H1 (cell line): Measurements from ENCODE around the gene TRIM9. TPM values are rescaled to one million over a fixed set of nuclear protein-coding genes. Genes with fewer than 3 reads are reported as not detected.

Source experiments
- CTCF ChIA-PET: fragments of 300-600 bp; sonication (Branson Sonifier 250); formaldehyde crosslinking; loops from one replicate; lab custom pipeline; 2021; ENCODE audit not compliant: partially characterized antibody; lab: Charles Lee
- POLR2A ChIA-PET: fragments of 300-600 bp; sonication (Branson Sonifier 250); formaldehyde crosslinking; loops from one replicate; lab custom pipeline; 2021; ENCODE audit warnings: inconsistent platforms; ENCODE audit not compliant: partially characterized antibody; lab: Charles Lee
- DNase-seq, 2 experiments: peaks; one replicate each; pipeline versions ENCODE4 v3.0.0 to v3.0.0-alpha.2; 2010 to 2022; ENCODE audit warnings: low spot score in 2 of 2, low read depth in 1 of 2, mixed read lengths in 1 of 2
- FAIRE-seq: peaks from 2 replicates; lab custom pipeline; 2011; peaks lifted over from hg19 to GRCh38; lab: Jason Lieb, UNC
- H2AFZ ChIP-seq: 2 replicates; pipeline ENCODE4 v1.8.1; 2012; ENCODE audit warnings: low read length, inconsistent platforms
- H2AK5ac ChIP-seq: 2 replicates; pipeline ENCODE4 v1.6.1; 2013; ENCODE audit warnings: low read depth, low read length
- H2BK120ac ChIP-seq: replicated peaks from 2 replicates; pipeline ENCODE3; 2013; ENCODE audit warnings: low read depth, low read length, inconsistent platforms
- H2BK12ac ChIP-seq: 2 replicates; pipeline ENCODE4 v1.6.1; 2013; ENCODE audit warnings: low read depth, low read length
- H2BK15ac ChIP-seq: 2 replicates; pipeline ENCODE4 v1.6.1; 2013; ENCODE audit warnings: low read length
- H2BK20ac ChIP-seq: 2 replicates; pipeline ENCODE4 v1.6.1; 2013; ENCODE audit warnings: low read length
- H2BK5ac ChIP-seq: 2 replicates; pipeline ENCODE4 v1.6.1; 2013; ENCODE audit warnings: low read depth, low read length
- H3K14ac ChIP-seq: 2 replicates; pipeline ENCODE4 v1.6.1; 2013; ENCODE audit warnings: inconsistent platforms; ENCODE audit not compliant: insufficient read length
- H3K18ac ChIP-seq: 2 replicates; pipeline ENCODE4 v1.6.1; 2013; ENCODE audit warnings: low read length; ENCODE audit errors: extremely low read depth
- H3K23ac ChIP-seq: 2 replicates; pipeline ENCODE4 v1.6.1; 2013; ENCODE audit warnings: inconsistent platforms; ENCODE audit not compliant: insufficient read length
- H3K23me2 ChIP-seq: 2 replicates; pipeline ENCODE4 v1.6.1; 2013; ENCODE audit warnings: low read depth, low read length
- H3K27ac ChIP-seq: 2 replicates; pipeline ENCODE4 v1.6.1; 2011; ENCODE audit warnings: low read depth, low read length, inconsistent platforms
- H3K27me3 ChIP-seq, 4 experiments: replicated peaks in 1 of 4; 1 replicate in 1 of 4; 2 replicates in 3 of 4; pipeline versions ENCODE4 v1.6.1 to v1.8.1; 2011 to 2013; ENCODE audit warnings: low read length in 3 of 4, mild to moderate bottlenecking in 3 of 4, inconsistent platforms in 2 of 4, mixed read lengths in 2 of 4, moderate library complexity in 1 of 4; ENCODE audit not compliant: control insufficient read depth in 3 of 4, insufficient read depth in 3 of 4; ENCODE audit errors: extremely low read depth in 1 of 4
- H3K36me3 ChIP-seq, 4 experiments: 2 replicates each; pipeline versions ENCODE4 v1.6.1 to v1.8.1; 2011 to 2013; ENCODE audit warnings: mild to moderate bottlenecking in 4 of 4, low read length in 3 of 4, moderate library complexity in 2 of 4, control low read depth in 1 of 4, inconsistent platforms in 1 of 4; ENCODE audit not compliant: insufficient read depth in 4 of 4, control insufficient read depth in 2 of 4
- H3K4ac ChIP-seq: replicated peaks from 2 replicates; pipeline ENCODE3; 2013; ENCODE audit warnings: low read length, low read depth, mixed read lengths, inconsistent platforms; ENCODE audit not compliant: insufficient read length
- H3K4me1 ChIP-seq, 4 experiments: replicated peaks in 1 of 4; 1 replicate in 1 of 4; 2 replicates in 3 of 4; pipeline versions ENCODE4 v1.6.1 to v1.8.1; 2011 to 2013; ENCODE audit warnings: low read length in 3 of 4, inconsistent platforms in 2 of 4, mixed read lengths in 1 of 4; ENCODE audit not compliant: insufficient read depth in 4 of 4, control insufficient read depth in 3 of 4
- H3K4me2 ChIP-seq, 2 experiments: 2 replicates each; pipeline versions ENCODE4 v1.6.1 to v1.8.1; 2011 to 2013; ENCODE audit warnings: low read depth in 2 of 2, low read length in 2 of 2, control low read depth in 1 of 2, inconsistent platforms in 1 of 2, mild to moderate bottlenecking in 1 of 2; ENCODE audit not compliant: insufficient read depth in 1 of 2
- H3K4me3 ChIP-seq, 4 experiments: fragments of 200-600, 300-600 bp in 1 of 4; sonication (generic), shearing (Covaris generic), sonication (Bioruptor Twin) in 1 of 4; 2 replicates each; pipeline versions ENCODE4 v1.5.1 to v1.8.1; 2011 to 2016; ENCODE audit warnings: low read length in 4 of 4, low read depth in 3 of 4, control low read depth in 2 of 4, inconsistent platforms in 2 of 4, mild to moderate bottlenecking in 2 of 4, mixed read lengths in 1 of 4, moderate library complexity in 1 of 4; ENCODE audit not compliant: insufficient read depth in 2 of 4; ENCODE audit errors: extremely low read depth in 1 of 4
- H3K56ac ChIP-seq: replicated peaks from 2 replicates; pipeline ENCODE3; 2013; ENCODE audit warnings: low read depth, mild to moderate bottlenecking, mixed read lengths, low read length, inconsistent platforms; ENCODE audit not compliant: insufficient read length
- H3K79me1 ChIP-seq: 2 replicates; pipeline ENCODE4 v1.6.1; 2013; ENCODE audit warnings: low read depth, low read length, control low read depth
- H3K79me2 ChIP-seq, 2 experiments: 2 replicates each; pipeline versions ENCODE4 v1.6.1 to v1.8.1; 2012 to 2013; ENCODE audit warnings: low read length in 2 of 2, mild to moderate bottlenecking in 2 of 2, inconsistent platforms in 1 of 2; ENCODE audit not compliant: insufficient read depth in 2 of 2, control insufficient read depth in 1 of 2
- H3K9ac ChIP-seq, 4 experiments: replicated peaks in 1 of 4; 1 replicate in 1 of 4; 2 replicates in 3 of 4; pipeline versions ENCODE4 v1.6.1 to v1.8.1; 2011 to 2013; ENCODE audit warnings: low read depth in 3 of 4, low read length in 3 of 4, control low read depth in 2 of 4, mild to moderate bottlenecking in 2 of 4, moderate library complexity in 2 of 4, inconsistent platforms in 1 of 4; ENCODE audit errors: extremely low read depth in 1 of 4
- H3K9me3 ChIP-seq, 2 experiments: 2 replicates each; pipeline versions ENCODE4 v1.6.1 to v1.8.1; 2012 to 2013; ENCODE audit warnings: mild to moderate bottlenecking in 2 of 2, moderate library complexity in 2 of 2, control low read depth in 1 of 2, inconsistent platforms in 1 of 2, low read depth in 1 of 2, low read length in 1 of 2, mixed read lengths in 1 of 2; ENCODE audit not compliant: insufficient read depth in 2 of 2
- H4K20me1 ChIP-seq, 2 experiments: replicated peaks in 1 of 2; 2 replicates each; pipeline versions ENCODE3 to v1.8.1; 2011 to 2013; ENCODE audit warnings: inconsistent platforms in 2 of 2, low read length in 2 of 2, mild to moderate bottlenecking in 1 of 2; ENCODE audit not compliant: insufficient read depth in 2 of 2, control insufficient read depth in 1 of 2
- H4K5ac ChIP-seq: 2 replicates; pipeline ENCODE4 v1.6.1; 2013; ENCODE audit warnings: low read length, low read depth, mixed read lengths, inconsistent platforms; ENCODE audit not compliant: insufficient read length
- H4K8ac ChIP-seq: 2 replicates; pipeline ENCODE4 v1.8.0; 2013; ENCODE audit warnings: mild to moderate bottlenecking, moderate library complexity, low read length, inconsistent platforms; ENCODE audit not compliant: insufficient read depth; ENCODE audit errors: extremely low read depth
- H4K91ac ChIP-seq: replicated peaks from 2 replicates; pipeline ENCODE3; 2013; ENCODE audit warnings: low read length, mixed read lengths, inconsistent platforms; ENCODE audit not compliant: insufficient read length
- CHD2 ChIP-seq: IDR thresholded peaks from 2 replicates; pipeline ENCODE4 v1.6.1; 2012; ENCODE audit warnings: low read length, improper control_type of control experiment
- CREB1 ChIP-seq: IDR thresholded peaks from 2 replicates; pipeline ENCODE4 v1.6.1; 2012; ENCODE audit warnings: inconsistent platforms
- EP300 ChIP-seq, 2 experiments: IDR thresholded peaks; 1 replicate in 1 of 2; 2 replicates in 1 of 2; pipeline ENCODE4 v1.6.1; 2011 to 2012; ENCODE audit warnings: low read depth in 2 of 2, low read length in 2 of 2, mild to moderate bottlenecking in 2 of 2, borderline replicate concordance in 1 of 2, inconsistent platforms in 1 of 2, moderate library complexity in 1 of 2
- POU5F1 ChIP-seq: IDR thresholded peaks from 2 replicates; pipeline ENCODE4 v1.6.1; 2011; ENCODE audit warnings: low read depth, mild to moderate bottlenecking, low read length, moderate library complexity
- RAD21 ChIP-seq, 2 experiments: IDR thresholded peaks in 1 of 2; conservative IDR thresholded peaks in 1 of 2; 2 replicates each; pipeline ENCODE4 v1.6.1; 2011; ENCODE audit warnings: low read depth in 2 of 2, low read length in 2 of 2, improper control_type of control experiment in 1 of 2, inconsistent platforms in 1 of 2, mild to moderate bottlenecking in 1 of 2, moderate library complexity in 1 of 2
- SRF ChIP-seq: IDR thresholded peaks from 2 replicates; pipeline ENCODE4 v1.6.1; 2011; ENCODE audit warnings: mild to moderate bottlenecking, low read depth, low read length, moderate library complexity
- WGBS, 2 experiments: shearing (Covaris generic) in 1 of 2; methylation state at CpG; one replicate each; pipeline versions ENCODE4 v1.1.6 to v1.1.7; 2013 to 2015; ENCODE audit warnings: low lambda C conversion rate in 2 of 2, mixed read lengths in 2 of 2, inconsistent platforms in 1 of 2, low coverage in 1 of 2, missing lambda C conversion rate in 1 of 2; ENCODE audit not compliant: insufficient replicate concordance in 2 of 2, insufficient coverage in 1 of 2, insufficient read length in 1 of 2; ENCODE audit errors: extremely low coverage in 1 of 2, missing lambda C conversion rate in 1 of 2; 5-methylcytosine and 5-hydroxymethylcytosine counted together
- polyA plus RNA-seq, 7 experiments: library from polyadenylated mRNA; depleted of rRNA in 3 of 7; stranded (reverse) in 5 of 7; unstranded in 2 of 7; fragments of >200 nt in 5 of 7; fragments of 200-250 nt in 2 of 7; gene quantifications; 1 replicate in 5 of 7; 2 replicates in 1 of 7; 4 replicates in 1 of 7; pipeline versions ENCODE4 v1.2.1 to v1.2.3, GENCODE V29; 2011 to 2013; ENCODE audit warnings: missing spikeins in 2 of 7, mixed read lengths in 2 of 7
- total RNA-seq: library from RNA; stranded (reverse); fragmentation: NEBNext Ultra II Directional; extraction: Animal tissue kit (Norgen Biotek cat#: 25700); gene quantifications from 2 replicates; pipeline ENCODE4 v1.2.1, GENCODE V29; 2021

Gene TRIM9
- total and polyA plus RNA-seq, 2 of the 8 experiments (the other 6 are each of a cell fraction or from before 2014, with no cell fraction given), result 2.7 to 5.4 TPM

GRCh38 chr14:51107801-51108200, 12.9 kb upstream of the TRIM9 start:
- Histone ChIP-seq H2BK12ac (no peak overlapping the region), H3K4ac (no peak overlapping the region), H3K4me1 (peaks cover 0 to 2% (median 0%) of the 10 kb centered on the region in 4 experiments; a peak in 2 of 7 replicates), H2BK15ac (no peak overlapping the region), H4K8ac (no peak overlapping the region), H3K27me3 (no peaks in the 10 kb centered on the region), H3K18ac (no peak overlapping the region), H3K79me2 (no peaks in the 10 kb centered on the region), H3K23me2 (no peaks in the 10 kb centered on the region), H3K36me3 (no peaks in the 10 kb centered on the region), H2BK20ac (no peak overlapping the region), H2BK5ac (no peak overlapping the region), H4K91ac (no peak overlapping the region), H3K56ac (no peak overlapping the region), H4K20me1 (no peaks in the 10 kb centered on the region), H3K14ac (no peak overlapping the region), H3K4me2 (no peak overlapping the region), H2AK5ac (no peak overlapping the region), H2BK120ac (no peak overlapping the region), H3K4me3 (no peak overlapping the region), H3K27ac (no peak overlapping the region), H4K5ac (no peak overlapping the region), H3K23ac (no peak overlapping the region), H2AFZ (no peak overlapping the region), H3K9ac (no peak overlapping the region), H3K79me1 (no peaks in the 10 kb centered on the region), H3K9me3 (no peaks in the 10 kb centered on the region)
- TF ChIP-seq CHD2 (no peak), EP300 (IDR thresholded peaks at IDR 0.05; ENCODE audit: borderline replicate concordance in 1 of 2, low read depth in 2 of 2, low read length in 2 of 2) (no peak), CREB1 (no peak), RAD21 (IDR thresholded peaks at IDR 0.05 in 1 of 2, conservative IDR thresholded peaks at IDR 0.05 in 1 of 2; ENCODE audit: low read depth in 2 of 2, low read length in 2 of 2) (no peak), POU5F1 (no peak), SRF (no peak)
- CTCF ChIA-PET, result no interaction called here
- POLR2A ChIA-PET, result no interaction called here
- DNase-seq (no peak), FAIRE-seq (no peak)
- WGBS, 2 experiments, result 92% methylated on average over 1 of the region's 1 CpG; no CpG with 5 or more reads in 1 of the 2 experiments
